GM12872 (cell line): ENCODE measurements around the gene FAM81B.

Source experiments
- TF ChIP-seq, protein P1 (sequence below): IDR thresholded peaks from 3 replicates; pipeline ENCODE4 v1.5.1; 2011; ENCODE audit warnings: low read depth, mild to moderate bottlenecking, low read length, moderate library complexity; ENCODE audit not compliant: insufficient read depth

The FAM81B gene

DNA sequence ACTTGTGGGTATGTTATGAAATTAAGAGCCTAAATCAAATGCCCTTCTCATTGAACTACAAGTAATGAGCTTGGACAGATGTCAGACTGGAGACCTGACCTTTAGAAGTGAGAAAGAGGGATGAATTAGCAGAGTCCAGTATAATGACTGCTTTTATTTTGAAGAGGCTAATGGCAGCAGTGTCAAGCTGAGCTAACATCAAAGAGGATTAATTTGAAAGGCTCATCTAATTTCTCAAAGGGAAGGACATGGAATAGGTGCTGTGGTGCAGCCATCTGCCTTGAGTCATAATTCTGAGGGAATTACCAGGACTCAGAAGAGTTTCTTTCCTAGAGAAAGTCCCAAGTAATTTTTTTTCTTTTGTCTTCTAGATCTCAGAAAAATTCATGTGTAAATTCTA lies 57.6 kb downstream of the FAM81B start:
- TF ChIP-seq, protein P1, sequence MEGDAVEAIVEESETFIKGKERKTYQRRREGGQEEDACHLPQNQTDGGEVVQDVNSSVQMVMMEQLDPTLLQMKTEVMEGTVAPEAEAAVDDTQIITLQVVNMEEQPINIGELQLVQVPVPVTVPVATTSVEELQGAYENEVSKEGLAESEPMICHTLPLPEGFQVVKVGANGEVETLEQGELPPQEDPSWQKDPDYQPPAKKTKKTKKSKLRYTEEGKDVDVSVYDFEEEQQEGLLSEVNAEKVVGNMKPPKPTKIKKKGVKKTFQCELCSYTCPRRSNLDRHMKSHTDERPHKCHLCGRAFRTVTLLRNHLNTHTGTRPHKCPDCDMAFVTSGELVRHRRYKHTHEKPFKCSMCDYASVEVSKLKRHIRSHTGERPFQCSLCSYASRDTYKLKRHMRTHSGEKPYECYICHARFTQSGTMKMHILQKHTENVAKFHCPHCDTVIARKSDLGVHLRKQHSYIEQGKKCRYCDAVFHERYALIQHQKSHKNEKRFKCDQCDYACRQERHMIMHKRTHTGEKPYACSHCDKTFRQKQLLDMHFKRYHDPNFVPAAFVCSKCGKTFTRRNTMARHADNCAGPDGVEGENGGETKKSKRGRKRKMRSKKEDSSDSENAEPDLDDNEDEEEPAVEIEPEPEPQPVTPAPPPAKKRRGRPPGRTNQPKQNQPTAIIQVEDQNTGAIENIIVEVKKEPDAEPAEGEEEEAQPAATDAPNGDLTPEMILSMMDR: no peak

DNA sequence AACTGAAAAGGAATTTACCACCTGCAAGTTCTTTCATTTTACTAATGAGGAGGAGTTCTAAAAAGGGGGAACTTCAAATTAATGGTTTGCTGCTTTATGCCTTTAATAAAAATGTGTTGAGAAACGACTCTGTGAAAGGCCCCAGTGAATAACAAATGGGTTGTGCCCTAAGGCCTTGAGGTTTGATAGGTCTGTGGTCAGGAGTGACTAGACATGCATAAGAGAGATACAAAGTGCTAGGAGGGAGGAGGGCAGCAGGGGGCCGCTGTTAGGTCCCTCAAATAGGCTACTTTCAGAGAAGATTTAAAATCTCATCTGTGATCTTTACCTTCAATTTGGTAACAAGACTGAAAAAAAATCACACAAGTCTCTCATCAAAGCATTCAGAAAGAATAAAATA lies 58.3 kb downstream of the FAM81B start:
- TF ChIP-seq, protein P1: no peak

DNA sequence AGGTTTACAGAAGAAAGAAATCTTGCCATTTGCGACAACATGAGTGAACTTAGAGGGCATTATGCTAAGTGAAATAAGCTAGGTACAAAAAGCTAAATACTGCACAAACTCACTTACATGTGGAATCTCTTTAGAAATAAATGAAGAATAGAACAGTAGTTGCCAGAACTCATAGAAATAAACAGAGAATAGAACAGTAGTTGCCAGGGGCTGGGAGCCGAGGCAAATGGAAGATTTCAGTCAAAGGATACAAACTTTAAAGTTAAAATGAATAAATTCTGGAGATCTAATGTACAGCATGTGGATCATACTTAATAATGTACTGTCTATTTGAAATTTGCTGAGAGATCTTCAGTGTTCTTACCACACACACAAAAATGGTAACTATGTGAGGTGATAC lies 63.4 kb downstream of the FAM81B start:
- TF ChIP-seq, protein P1: no peak

DNA sequence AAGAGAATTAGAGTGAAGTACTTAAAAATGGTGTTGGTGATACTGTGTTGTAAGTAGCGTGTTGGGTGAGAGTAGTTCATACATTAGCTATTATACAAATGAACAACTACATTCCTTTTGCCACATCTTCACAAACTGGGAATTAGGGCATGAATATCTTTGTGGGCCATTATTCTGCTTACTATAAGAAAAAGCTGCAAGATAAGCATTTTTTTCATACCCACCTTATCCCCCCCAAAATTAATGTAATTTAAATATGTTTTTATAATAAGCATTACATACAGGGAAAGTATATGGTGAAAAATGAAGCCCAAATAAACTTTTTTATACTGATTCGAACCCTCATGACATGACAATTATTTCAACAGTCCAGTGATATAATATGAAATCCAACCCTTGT lies 69.5 kb downstream of the FAM81B start:
- TF ChIP-seq, protein P1: no peak

DNA sequence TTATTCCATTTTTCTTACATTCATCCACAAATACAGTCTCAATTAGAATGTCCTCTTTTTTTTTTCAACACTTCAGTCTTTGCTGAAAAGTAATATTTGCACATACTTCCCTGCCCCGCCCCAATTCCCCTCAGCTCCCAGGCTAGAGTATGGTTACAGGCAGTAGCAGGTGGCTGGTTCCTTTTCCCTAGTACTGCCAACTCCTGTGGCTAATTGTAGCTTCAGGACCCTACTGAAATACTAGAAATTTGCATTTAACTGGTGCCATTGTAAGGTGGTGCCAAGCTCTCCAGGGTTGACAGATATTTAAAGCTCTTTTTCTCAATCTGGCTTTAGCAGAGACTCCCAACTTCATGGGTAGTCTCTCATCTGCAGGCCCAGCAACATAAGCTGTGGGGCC lies 80.3 kb downstream of the FAM81B start:
- TF ChIP-seq, protein P1: no peak

DNA sequence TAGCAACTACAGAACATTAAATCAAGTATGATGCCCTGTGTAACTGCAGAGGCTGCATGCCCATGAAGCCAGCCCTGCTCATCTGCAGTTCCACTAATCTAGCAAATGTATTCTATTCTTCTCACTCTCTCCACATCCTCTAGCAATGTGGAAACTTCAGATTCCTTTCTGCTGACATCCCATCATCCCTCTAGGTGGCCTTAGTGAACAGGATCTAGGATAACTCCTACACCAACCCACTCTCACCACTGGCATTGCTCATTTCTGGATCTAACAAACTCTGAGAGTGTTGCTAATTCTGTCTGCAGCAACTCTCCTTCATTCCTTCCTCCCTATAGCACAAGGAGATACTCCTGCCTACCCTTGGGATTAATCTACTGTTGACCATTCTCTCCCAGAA lies 80.8 kb downstream of the FAM81B start:
- TF ChIP-seq, protein P1: no peak

DNA sequence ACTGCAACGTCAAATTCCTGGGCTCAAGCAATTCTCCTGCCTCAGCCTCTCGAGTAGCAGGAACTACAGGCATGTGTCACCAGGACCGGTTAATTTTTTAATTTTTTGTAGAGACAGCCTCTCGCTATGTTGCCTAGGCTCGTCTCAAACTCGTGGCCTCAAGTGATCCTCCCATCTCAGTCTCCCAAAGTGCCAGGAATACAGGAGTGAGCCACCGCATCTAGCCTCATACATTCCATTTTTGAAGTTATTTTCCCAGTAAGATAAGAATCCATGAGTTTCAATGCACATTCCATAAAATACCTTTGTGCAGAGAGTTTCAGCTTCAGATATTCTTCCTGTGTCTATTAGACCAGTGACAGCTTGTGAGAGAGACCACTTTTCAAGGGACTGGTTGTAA lies 93.3 kb downstream of the FAM81B start:
- TF ChIP-seq, protein P1: no peak

DNA sequence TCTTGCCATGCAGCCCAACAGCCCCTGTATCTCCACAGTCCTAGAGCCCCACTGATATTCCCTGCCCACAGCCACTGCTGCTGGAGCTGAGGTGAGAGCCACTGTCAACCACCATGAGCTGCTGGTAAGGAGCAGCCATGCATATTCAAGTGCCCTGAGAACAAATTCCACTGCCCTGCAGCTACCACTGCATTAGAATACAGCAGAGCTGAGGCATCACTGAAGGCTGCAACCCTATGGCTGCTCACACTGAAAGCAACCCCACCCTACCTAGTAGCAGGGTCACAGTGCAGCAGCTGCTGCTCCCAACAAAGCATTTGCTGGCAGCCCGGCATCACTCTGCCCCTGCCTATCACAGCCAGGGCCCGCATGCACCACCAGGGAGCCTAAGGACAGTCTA lies 95.0 kb downstream of the FAM81B start:
- TF ChIP-seq, protein P1: no peak
